Neural progenitor cell (in vitro differentiated cells): ENCODE data around the gene NR3C2. TPM values are rescaled to one million over a fixed set of nuclear protein-coding genes. Genes with fewer than 3 reads are reported as not detected.

Source experiments
- DNase-seq: peaks from one replicate; pipeline ENCODE4 v3.0.0-alpha.2; 2016; ENCODE audit warnings: low spot score
- H2AFZ ChIP-seq: fragments of 200-600 bp; sonication (generic); replicated peaks from 2 replicates; pipeline ENCODE4 v1.6.1; 2016; ENCODE audit warnings: antibody characterized with exemption
- H3F3A ChIP-seq: fragments of 200-600 bp; sonication (generic); 2 replicates; pipeline ENCODE4 v1.6.1; 2016; ENCODE audit warnings: antibody characterized with exemption, low read depth
- H3K27ac ChIP-seq: fragments of 200-600 bp; sonication (generic); 2 replicates; pipeline ENCODE4 v1.5.1; 2016; ENCODE audit warnings: mild to moderate bottlenecking
- H3K27me3 ChIP-seq: fragments of 200-600 bp; sonication (generic); 2 replicates; pipeline ENCODE4 v1.6.1; 2016; ENCODE audit warnings: mild to moderate bottlenecking, moderate library complexity
- H3K36me3 ChIP-seq: fragments of 200-600 bp; sonication (generic); 2 replicates; pipeline ENCODE4 v1.5.1; 2016
- H3K4me1 ChIP-seq: fragments of 200-600 bp; sonication (generic); 2 replicates; pipeline ENCODE4 v1.6.1; 2016; ENCODE audit warnings: mixed run types
- H3K4me2 ChIP-seq: fragments of 200-600 bp; sonication (generic); 2 replicates; pipeline ENCODE4 v1.6.1; 2016
- H3K4me3 ChIP-seq: fragments of 200-600 bp; sonication (generic); 2 replicates; pipeline ENCODE4 v1.5.1; 2016
- H3K79me2 ChIP-seq: fragments of 200-600 bp; sonication (generic); 2 replicates; pipeline ENCODE4 v1.6.1; 2016; ENCODE audit warnings: low read depth
- H3K9ac ChIP-seq: fragments of 200-600 bp; sonication (generic); 2 replicates; pipeline ENCODE4 v1.6.1; 2016
- H3K9me3 ChIP-seq: fragments of 200-600 bp; sonication (generic); 2 replicates; pipeline ENCODE4 v1.5.1; 2016; ENCODE audit warnings: low read depth
- H4K20me1 ChIP-seq: fragments of 200-600 bp; sonication (generic); 2 replicates; pipeline ENCODE4 v1.6.1; 2016; ENCODE audit warnings: low read depth
- H3K27ac Mint-ChIP-seq: 3 replicates; pipeline ENCODE4 v1.8.0; 2021; ENCODE audit warnings: mixed read lengths
- H3K27me3 Mint-ChIP-seq: 2 replicates; pipeline ENCODE4 v1.8.0; 2022; ENCODE audit warnings: low read depth, mild to moderate bottlenecking, inconsistent platforms, moderate library complexity, mixed read lengths; ENCODE audit not compliant: insufficient read depth
- H3K36me3 Mint-ChIP-seq: 3 replicates; pipeline ENCODE4 v1.8.0; 2021; ENCODE audit warnings: mixed read lengths
- H3K4me1 Mint-ChIP-seq: 3 replicates; pipeline ENCODE4 v1.8.0; 2021; ENCODE audit warnings: mixed read lengths
- H3K4me3 Mint-ChIP-seq: 3 replicates; pipeline ENCODE4 v1.8.0; 2021; ENCODE audit warnings: mild to moderate bottlenecking, moderate library complexity, mixed read lengths
- H3K9me3 Mint-ChIP-seq: 3 replicates; pipeline ENCODE4 v1.8.0; 2020; ENCODE audit warnings: mixed read lengths
- CTCF ChIP-seq: fragments of 200-600 bp; sonication (generic); IDR thresholded peaks from 2 replicates; pipeline ENCODE4 v1.5.1; 2017; ENCODE audit warnings: antibody characterized with exemption, mild to moderate bottlenecking
- EZH2 ChIP-seq: fragments of 200-600 bp; sonication (generic); IDR thresholded peaks from 2 replicates; pipeline ENCODE4 v1.6.1; 2017; ENCODE audit warnings: antibody characterized with exemption, mild to moderate bottlenecking, moderate library complexity
- EZH2phosphoT487 ChIP-seq: fragments of 200-600 bp; sonication (generic); IDR thresholded peaks from 2 replicates; pipeline ENCODE4 v1.6.1; 2017; ENCODE audit warnings: antibody characterized with exemption
- total RNA-seq: library from RNA; depleted of rRNA; stranded (reverse); fragments of >200 nt; gene quantifications from 2 replicates; pipeline ENCODE4 v1.2.3, GENCODE V29; 2015; ENCODE audit warnings: low replicate concordance

The NR3C2 gene
- total RNA-seq, 1 donor from 2014 or later: 0.73 TPM

GRCh38 chr4:148041606-148042329 is 400.4 kb downstream of the NR3C2 start:
- no peaks in the 10 kb centered on the region for H4K20me1 ChIP-seq
- H3K9me3 ChIP-seq: no peaks in the 10 kb centered on the region
- Mint-ChIP-seq H3K27ac (no peak overlapping the region), H3K27me3 (peaks cover 3% of the 10 kb centered on the region), H3K9me3 (no peaks in the 10 kb centered on the region), H3K4me3 (no peak overlapping the region), H3K4me1 (peaks cover 2% of the 10 kb centered on the region), H3K36me3 (no peaks in the 10 kb centered on the region)
- TF ChIP-seq EZH2phosphoT487 (no peak), EZH2 (no peak), CTCF (no peak)
- DNase-seq: no peak
- no peaks in the 10 kb centered on the region for H3K36me3 ChIP-seq
- no peak overlapping the region for H3K27ac ChIP-seq
- H3K27me3 ChIP-seq: no peaks in the 10 kb centered on the region
- H3K4me1 ChIP-seq: no peaks in the 10 kb centered on the region
- H3F3A ChIP-seq: no peaks in the 10 kb centered on the region
- H3K4me3 ChIP-seq: no peak overlapping the region
- H3K79me2 ChIP-seq: no peaks in the 10 kb centered on the region
- no peak overlapping the region for H3K4me2 ChIP-seq
- H2AFZ ChIP-seq: no peak overlapping the region
- H3K9ac ChIP-seq: no peak overlapping the region

- no peaks in the 10 kb centered on the region for H3K4me1 ChIP-seq
- H3K79me2 ChIP-seq: no peaks in the 10 kb centered on the region
- Mint-ChIP-seq H3K27ac (no peak overlapping the region), H3K4me1 (peaks cover 11% of the 10 kb centered on the region), H3K9me3 (no peaks in the 10 kb centered on the region), H3K36me3 (no peaks in the 10 kb centered on the region), H3K4me3 (no peak overlapping the region), H3K27me3 (no peaks in the 10 kb centered on the region)
- no peak overlapping the region for H3K27ac ChIP-seq
- TF ChIP-seq EZH2phosphoT487 (no peak), EZH2 (no peak), CTCF (no peak)
- H3K9me3 ChIP-seq: no peaks in the 10 kb centered on the region
- no peak overlapping the region for H2AFZ ChIP-seq
- DNase-seq: no peak
- no peaks in the 10 kb centered on the region for H3F3A ChIP-seq
- H3K27me3 ChIP-seq: no peaks in the 10 kb centered on the region
- H3K4me2 ChIP-seq: no peak overlapping the region
- H3K9ac ChIP-seq: no peak overlapping the region
- H3K36me3 ChIP-seq: no peaks in the 10 kb centered on the region
- no peak overlapping the region for H3K4me3 ChIP-seq
- H4K20me1 ChIP-seq: no peaks in the 10 kb centered on the region
These were observed 407.4 kb downstream of the NR3C2 start for GRCh38 chr4:148034813-148035212.

GRCh38 chr4:148030193-148030873 is 411.9 kb downstream of the NR3C2 start:
- Histone ChIP-seq H3K27me3 (no peaks in the 10 kb centered on the region), H3K9ac (no peak overlapping the region), H3K4me2 (no peak overlapping the region), H3K4me1 (no peaks in the 10 kb centered on the region), H3F3A (no peaks in the 10 kb centered on the region), H3K27ac (no peak overlapping the region), H3K36me3 (peaks cover 3% of the 10 kb centered on the region), H4K20me1 (no peaks in the 10 kb centered on the region), H3K4me3 (no peak overlapping the region), H3K79me2 (no peaks in the 10 kb centered on the region), H2AFZ (no peak overlapping the region), H3K9me3 (no peaks in the 10 kb centered on the region)
- no peak for DNase-seq
- TF ChIP-seq EZH2phosphoT487 (no peak), EZH2 (no peak), CTCF (no peak)
- H3K4me3 Mint-ChIP-seq: no peak overlapping the region
- H3K9me3 Mint-ChIP-seq: peaks cover 5% of the 10 kb centered on the region
- H3K27ac Mint-ChIP-seq: peak overlapping the region; percentile 1
- peaks cover 25% of the 10 kb centered on the region for H3K4me1 Mint-ChIP-seq
- no peaks in the 10 kb centered on the region for H3K27me3 Mint-ChIP-seq
- H3K36me3 Mint-ChIP-seq: peaks cover 3% of the 10 kb centered on the region
